DOHH2 (cell line): Measurements from ENCODE around the gene IGF1R.

ENCODE experiments used
- EZH2phosphoT487 ChIP-seq: fragments of 200-600 bp; sonication (generic); IDR thresholded peaks from 2 replicates; pipeline ENCODE4 v1.6.1; 2017; ENCODE audit warnings: borderline replicate concordance, mild to moderate bottlenecking, antibody characterized with exemption, low read length, moderate library complexity, mixed read lengths
- TF ChIP-seq, protein P1 (sequence below): fragments of 200-600 bp; sonication (generic); IDR thresholded peaks from one replicate; pipeline ENCODE4 v1.5.1; 2014; ENCODE audit warnings: antibody characterized with exemption, mild to moderate bottlenecking, low read depth, low read length; ENCODE audit not compliant: poor library complexity, severe bottlenecking

DNA sequence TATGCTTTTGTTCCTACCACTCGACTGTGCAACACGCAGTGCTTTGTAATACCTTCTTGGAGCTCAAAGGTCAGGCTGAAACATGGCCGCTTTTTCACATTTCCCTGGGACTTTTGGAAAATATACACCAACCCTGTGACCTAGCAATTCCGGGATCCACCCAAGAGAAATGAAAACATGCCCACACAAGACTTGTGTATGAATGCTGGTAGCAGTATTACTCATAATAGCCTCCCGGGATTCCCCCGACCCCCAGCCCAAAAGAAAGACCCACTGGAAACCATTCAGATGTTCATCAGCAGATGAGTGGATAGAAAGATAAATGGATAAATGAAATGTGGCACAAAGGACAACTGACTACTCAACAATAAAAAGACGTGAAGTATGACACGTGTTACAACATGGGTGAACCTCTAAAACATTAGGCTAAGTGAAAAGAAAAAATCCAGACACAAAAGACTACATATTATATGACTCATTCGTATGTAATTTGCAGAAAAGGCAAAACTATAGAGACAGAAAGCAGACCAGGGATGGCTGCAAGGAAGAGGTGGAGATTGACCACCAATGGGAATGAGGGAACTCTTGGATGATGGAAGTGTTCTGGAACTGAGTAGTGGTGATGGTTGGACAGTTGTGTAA, 255.2 kb downstream of the IGF1R start:
- TF ChIP-seq, protein P1, sequence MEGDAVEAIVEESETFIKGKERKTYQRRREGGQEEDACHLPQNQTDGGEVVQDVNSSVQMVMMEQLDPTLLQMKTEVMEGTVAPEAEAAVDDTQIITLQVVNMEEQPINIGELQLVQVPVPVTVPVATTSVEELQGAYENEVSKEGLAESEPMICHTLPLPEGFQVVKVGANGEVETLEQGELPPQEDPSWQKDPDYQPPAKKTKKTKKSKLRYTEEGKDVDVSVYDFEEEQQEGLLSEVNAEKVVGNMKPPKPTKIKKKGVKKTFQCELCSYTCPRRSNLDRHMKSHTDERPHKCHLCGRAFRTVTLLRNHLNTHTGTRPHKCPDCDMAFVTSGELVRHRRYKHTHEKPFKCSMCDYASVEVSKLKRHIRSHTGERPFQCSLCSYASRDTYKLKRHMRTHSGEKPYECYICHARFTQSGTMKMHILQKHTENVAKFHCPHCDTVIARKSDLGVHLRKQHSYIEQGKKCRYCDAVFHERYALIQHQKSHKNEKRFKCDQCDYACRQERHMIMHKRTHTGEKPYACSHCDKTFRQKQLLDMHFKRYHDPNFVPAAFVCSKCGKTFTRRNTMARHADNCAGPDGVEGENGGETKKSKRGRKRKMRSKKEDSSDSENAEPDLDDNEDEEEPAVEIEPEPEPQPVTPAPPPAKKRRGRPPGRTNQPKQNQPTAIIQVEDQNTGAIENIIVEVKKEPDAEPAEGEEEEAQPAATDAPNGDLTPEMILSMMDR: no peak
- TF ChIP-seq EZH2phosphoT487: no peak
